HCT116 (cell line): Measurements from ENCODE around the gene ABHD3.

Source experiments
- EGR1 ChIP-seq: IDR thresholded peaks from 2 replicates; pipeline ENCODE4 v1.6.1; 2012; ENCODE audit warnings: low read depth
- EZH2 ChIP-seq: fragments of 200-600 bp; sonication (generic); IDR thresholded peaks from 2 replicates; pipeline ENCODE4 v1.6.1; 2017; ENCODE audit warnings: antibody characterized with exemption, mixed run types
- EZH2phosphoT487 ChIP-seq: fragments of 200-600 bp; IDR thresholded peaks from 2 replicates; pipeline ENCODE4 v1.6.1; 2018; ENCODE audit warnings: antibody characterized with exemption, borderline replicate concordance
- POLR2A ChIP-seq: IDR thresholded peaks from 2 replicates; pipeline ENCODE4 v1.7.0; 2011; ENCODE audit warnings: borderline replicate concordance; ENCODE audit not compliant: insufficient read depth, insufficient read length; ENCODE audit errors: extremely low read depth
- POLR2AphosphoS5 ChIP-seq: IDR thresholded peaks from 2 replicates; pipeline ENCODE4 v1.6.1; 2011; ENCODE audit warnings: mild to moderate bottlenecking, low read depth, low read length, moderate library complexity
- REST ChIP-seq: IDR thresholded peaks from 2 replicates; pipeline ENCODE4 v1.6.1; 2012; ENCODE audit warnings: low read depth
- SIN3A ChIP-seq: IDR thresholded peaks from 2 replicates; pipeline ENCODE4 v1.6.1; 2012; ENCODE audit warnings: low read depth
- YY1 ChIP-seq: IDR thresholded peaks from 2 replicates; pipeline ENCODE4 v1.6.1; 2011; ENCODE audit warnings: low read length, low read depth, moderate library complexity, mild to moderate bottlenecking; ENCODE audit not compliant: insufficient replicate concordance; ENCODE audit errors: extremely low read depth
- ZBTB33 ChIP-seq: IDR thresholded peaks from 2 replicates; pipeline ENCODE4 v1.6.1; 2011; ENCODE audit warnings: mild to moderate bottlenecking, low read length, moderate library complexity; ENCODE audit not compliant: insufficient replicate concordance; ENCODE audit errors: extremely low read depth
- ZNF274 ChIP-seq: fragments of 200-500 bp; sonication (Bioruptor generic); IDR thresholded peaks from 2 replicates; pipeline ENCODE4 v1.6.1; 2014; ENCODE audit warnings: mild to moderate bottlenecking, low read depth, low read length, inconsistent platforms
- TF ChIP-seq, protein P1 (sequence below), 3 experiments: fragments of 200-600 bp in 1 of 3; sonication (generic) in 1 of 3; IDR thresholded peaks in 2 of 3; conservative IDR thresholded peaks in 1 of 3; 2 replicates each; pipeline ENCODE4 v1.5.1; 2012 to 2017; ENCODE audit warnings: low read depth in 2 of 3, low read length in 2 of 3, antibody characterized with exemption in 1 of 3, borderline replicate concordance in 1 of 3, control low read depth in 1 of 3, mild to moderate bottlenecking in 1 of 3, mixed read lengths in 1 of 3, mixed run types in 1 of 3, moderate library complexity in 1 of 3; ENCODE audit not compliant: insufficient read depth in 1 of 3
- TF ChIP-seq, protein P2 (sequence below): IDR thresholded peaks from 2 replicates; pipeline ENCODE4 v1.6.1; 2012

GRCh38 chr18:21684731-21685130 is 19.8 kb downstream of the ABHD3 start:
- TF ChIP-seq POLR2A (no peak), EGR1 (no peak), POLR2AphosphoS5 (no peak), ZNF274 (no peak), EZH2phosphoT487 (no peak), YY1 (no peak), EZH2 (no peak), ZBTB33 (no peak), SIN3A (no peak), REST (no peak)
- TF ChIP-seq, protein P1, sequence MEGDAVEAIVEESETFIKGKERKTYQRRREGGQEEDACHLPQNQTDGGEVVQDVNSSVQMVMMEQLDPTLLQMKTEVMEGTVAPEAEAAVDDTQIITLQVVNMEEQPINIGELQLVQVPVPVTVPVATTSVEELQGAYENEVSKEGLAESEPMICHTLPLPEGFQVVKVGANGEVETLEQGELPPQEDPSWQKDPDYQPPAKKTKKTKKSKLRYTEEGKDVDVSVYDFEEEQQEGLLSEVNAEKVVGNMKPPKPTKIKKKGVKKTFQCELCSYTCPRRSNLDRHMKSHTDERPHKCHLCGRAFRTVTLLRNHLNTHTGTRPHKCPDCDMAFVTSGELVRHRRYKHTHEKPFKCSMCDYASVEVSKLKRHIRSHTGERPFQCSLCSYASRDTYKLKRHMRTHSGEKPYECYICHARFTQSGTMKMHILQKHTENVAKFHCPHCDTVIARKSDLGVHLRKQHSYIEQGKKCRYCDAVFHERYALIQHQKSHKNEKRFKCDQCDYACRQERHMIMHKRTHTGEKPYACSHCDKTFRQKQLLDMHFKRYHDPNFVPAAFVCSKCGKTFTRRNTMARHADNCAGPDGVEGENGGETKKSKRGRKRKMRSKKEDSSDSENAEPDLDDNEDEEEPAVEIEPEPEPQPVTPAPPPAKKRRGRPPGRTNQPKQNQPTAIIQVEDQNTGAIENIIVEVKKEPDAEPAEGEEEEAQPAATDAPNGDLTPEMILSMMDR (IDR thresholded peaks at IDR 0.05 in 2 of 3, conservative IDR thresholded peaks at IDR 0.05 in 1 of 3; ENCODE audit: borderline replicate concordance in 1 of 3, insufficient read depth in 1 of 3, low read depth in 2 of 3, low read length in 2 of 3): no peak
- TF ChIP-seq, protein P2, sequence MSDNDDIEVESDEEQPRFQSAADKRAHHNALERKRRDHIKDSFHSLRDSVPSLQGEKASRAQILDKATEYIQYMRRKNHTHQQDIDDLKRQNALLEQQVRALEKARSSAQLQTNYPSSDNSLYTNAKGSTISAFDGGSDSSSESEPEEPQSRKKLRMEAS: no peak
